ENCODE data around the gene RARB.

- no peak for TF ChIP-seq CTCF (IDR thresholded peaks at IDR 0.05)
- no peak for TF ChIP-seq POLR2AphosphoS5 (IDR thresholded peaks at IDR 0.05)
- TF ChIP-seq POLR2A (IDR thresholded peaks at IDR 0.05), result no peak
Measured at GRCh38 chr3:25515171-25515570, 87.1 kb downstream of the RARB start.

Measured in stomach (tissue), 4 donors.